NCI-H187 treated with DMSO at 0.1 percent for 48 hours (cell line): ENCODE results near the gene CISTR.
A peak's percentile ranks its signal among the peaks of the same experiment; 100 is the strongest.

Experiments
- DNase-seq: peaks from one replicate; lab custom pipeline; 2025; lab: John Stamatoyannopoulos, UW

The CISTR gene

GRCh38 chr12:53743266-53744129 is 8.3 kb downstream of the CISTR start:
- DNase-seq = no peak

- DNase-seq = no peak
Measured at GRCh38 chr12:53740130-53740491, 11.7 kb downstream of the CISTR start.

GRCh38 chr12:53739214-53740129 is 12.3 kb downstream of the CISTR start:
- no peak for DNase-seq

GRCh38 chr12:53738406-53739213 is 13.2 kb downstream of the CISTR start:
- no peak for DNase-seq

GRCh38 chr12:53737951-53738405 is 13.8 kb downstream of the CISTR start:
- DNase-seq = no peak

GRCh38 chr12:53737093-53737808 is 14.5 kb downstream of the CISTR start:
- no peak for DNase-seq

GRCh38 chr12:53736592-53736991 is 15.2 kb downstream of the CISTR start:
- DNase-seq = no peak

GRCh38 chr12:53735556-53735955 is 16.2 kb downstream of the CISTR start:
- DNase-seq = no peak

GRCh38 chr12:53734425-53734824 is 17.4 kb downstream of the CISTR start:
- DNase-seq = no peak

- no peak for DNase-seq
Measured at GRCh38 chr12:53733807-53734200, 18.0 kb downstream of the CISTR start.

- DNase-seq = no peak
Measured at GRCh38 chr12:53733051-53733806, 18.6 kb downstream of the CISTR start.

- no peak for DNase-seq
Measured at GRCh38 chr12:53729644-53730043, 22.1 kb downstream of the CISTR start.

GRCh38 chr12:53728206-53728605 is 23.6 kb downstream of the CISTR start:
- no peak for DNase-seq

GRCh38 chr12:53727310-53728041 is 24.3 kb downstream of the CISTR start, which contains the start of gene CALCOCO1:
Gene CALCOCO1, minus strand, starts transcription at chr12:53727452. Its CDS starts 2,210 bp downstream, at chr12:53725242.
- DNase-seq = peak; percentile 99

GRCh38 chr12:53726946-53727309 is 24.9 kb downstream of the CISTR start:
- no peak for DNase-seq

- DNase-seq = no peak
Measured at GRCh38 chr12:53726341-53726740, 25.4 kb downstream of the CISTR start.

GRCh38 chr12:53725824-53726223 is 26.0 kb downstream of the CISTR start:
- DNase-seq = no peak

GRCh38 chr12:53722450-53723041 is 29.2 kb downstream of the CISTR start:
- DNase-seq = no peak

- DNase-seq = no peak
Measured at GRCh38 chr12:53720946-53721345, 30.8 kb downstream of the CISTR start.
